VCaP (cell line): ENCODE data around the gene SFTPB.
A peak's percentile ranks its signal among the peaks of the same experiment; 100 is the strongest.
"Not testable (repeated sequence)": the region's sequence is repeated elsewhere in the genome, so short reads cannot be mapped to it uniquely, and the experiment has no call there.

ENCODE experiments used
- H3K27ac ChIP-seq: fragments of 450-650 bp; 2 replicates; pipeline ENCODE4 v1.5.1; 2017
- CTCF ChIP-seq: fragments of 450-650 bp; conservative IDR thresholded peaks from 2 replicates; pipeline ENCODE4 v1.5.1; 2017; ENCODE audit warnings: mild to moderate bottlenecking, moderate library complexity

Gene SFTPB

DNA sequence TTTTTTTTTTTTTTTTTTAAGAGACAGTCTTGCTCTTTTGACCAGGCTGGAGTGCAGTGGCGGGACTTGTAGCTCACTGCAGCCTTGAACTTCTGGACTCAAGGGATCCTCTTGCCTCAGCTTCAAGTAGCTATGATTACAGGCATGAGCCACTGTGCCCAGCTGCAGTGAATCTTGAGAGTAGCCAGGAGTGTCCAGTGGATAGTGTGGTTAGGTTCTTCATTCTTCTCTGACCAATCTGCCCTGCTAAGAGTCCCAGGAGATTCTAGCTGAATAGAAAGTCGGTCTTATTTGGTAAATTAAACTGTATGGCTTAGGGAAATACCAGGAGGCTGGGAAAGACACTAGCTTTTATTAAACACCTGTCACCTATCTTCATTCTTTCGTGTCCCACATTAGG, 36.7 kb downstream of the SFTPB start:
- no peak for TF ChIP-seq CTCF
- H3K27ac ChIP-seq = no peak overlapping the region

DNA sequence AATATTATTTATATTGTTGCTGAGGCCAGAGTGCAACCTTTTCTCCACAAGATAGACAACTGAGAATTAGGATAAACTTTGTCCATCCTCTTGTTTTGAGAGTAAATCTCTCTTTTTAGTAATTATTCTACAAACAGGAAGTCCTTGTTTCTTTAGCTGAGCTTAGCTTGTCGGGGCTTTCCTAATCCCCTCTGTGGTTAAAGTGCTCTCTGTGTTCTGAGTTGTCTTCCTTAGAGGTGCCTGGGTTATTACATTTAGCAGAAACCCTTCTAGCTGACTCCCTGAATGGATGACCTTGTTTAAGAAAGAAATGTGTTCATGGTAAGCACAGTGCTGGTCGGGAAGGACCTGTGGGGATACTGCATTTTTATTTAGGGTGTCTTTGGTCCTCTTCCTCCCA, 39.3 kb downstream of the SFTPB start:
- TF ChIP-seq CTCF = no peak
- H3K27ac ChIP-seq = no peak overlapping the region

DNA sequence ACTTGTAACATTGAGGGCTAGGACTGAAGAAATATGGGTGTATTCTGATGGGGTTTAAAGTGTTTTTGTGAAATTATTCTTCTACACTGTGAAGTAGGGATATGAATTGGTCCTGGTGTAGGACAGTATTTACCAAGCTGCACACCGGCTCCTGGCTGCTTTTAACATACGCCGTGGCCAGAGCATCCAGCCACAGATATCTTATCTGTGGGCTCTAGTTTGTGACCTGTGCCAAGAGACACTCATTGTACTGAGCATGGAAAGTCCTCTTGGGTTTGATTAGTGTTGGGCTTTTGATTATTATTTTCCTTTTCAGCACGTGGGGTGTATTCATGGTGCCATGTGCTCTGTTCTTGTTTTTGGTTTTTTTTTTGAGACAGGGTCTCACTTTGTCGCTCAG, 44.0 kb downstream of the SFTPB start:
- no peak for TF ChIP-seq CTCF
- H3K27ac ChIP-seq = no peak overlapping the region

DNA sequence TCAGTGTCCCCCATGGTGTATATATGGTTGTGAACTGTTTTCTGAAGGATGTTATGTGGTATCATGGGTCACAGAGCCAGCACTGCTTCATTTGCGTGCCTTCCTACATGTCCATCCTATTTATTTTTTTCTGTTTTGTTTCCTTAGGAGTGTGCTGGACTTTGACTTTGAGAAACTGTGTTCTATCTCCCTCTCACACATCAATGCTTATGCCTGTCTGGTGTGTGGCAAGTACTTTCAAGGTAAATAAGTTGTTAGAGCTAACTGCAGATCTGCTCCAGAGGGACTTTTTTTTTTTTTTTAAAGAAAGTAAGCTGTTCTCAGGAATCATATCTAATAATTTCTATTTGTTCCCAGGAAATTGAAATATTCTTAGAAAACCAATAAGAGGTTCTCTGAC, 46.7 kb downstream of the SFTPB start:
- no peak overlapping the region for H3K27ac ChIP-seq
- TF ChIP-seq CTCF = no peak

- TF ChIP-seq CTCF = no peak
- H3K27ac ChIP-seq = no peak overlapping the region
Measured at GRCh38 chr2:85619617-85620016, 48.4 kb downstream of the SFTPB start.

- not testable (repeated sequence) for H3K27ac ChIP-seq
Measured at GRCh38 chr2:85617723-85618122, 50.3 kb downstream of the SFTPB start.

- no peak for TF ChIP-seq CTCF
- H3K27ac ChIP-seq = peak overlapping the region; percentile 74
Measured at GRCh38 chr2:85615413-85615728, 52.6 kb downstream of the SFTPB start.

DNA sequence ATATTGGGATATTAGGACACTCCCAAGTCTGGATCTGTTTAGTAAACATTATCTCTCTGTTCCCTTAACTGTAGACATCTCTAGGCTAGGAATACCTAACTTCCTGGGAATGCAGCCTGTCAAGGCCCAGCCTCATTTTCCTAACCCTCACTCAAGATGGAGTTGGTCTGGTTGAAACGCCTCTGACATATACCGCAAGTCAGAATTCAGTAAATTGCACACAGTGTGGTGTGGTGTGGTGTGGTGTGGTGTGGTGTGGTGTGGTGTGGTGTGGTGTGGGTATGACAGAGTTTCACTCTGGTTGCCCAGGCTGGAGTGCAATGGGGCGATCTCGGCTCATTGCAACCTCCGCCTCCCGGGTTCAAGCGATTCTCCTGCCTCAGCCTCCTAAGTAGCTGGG, 53.2 kb downstream of the SFTPB start:
- H3K27ac ChIP-seq = not testable (repeated sequence)

DNA sequence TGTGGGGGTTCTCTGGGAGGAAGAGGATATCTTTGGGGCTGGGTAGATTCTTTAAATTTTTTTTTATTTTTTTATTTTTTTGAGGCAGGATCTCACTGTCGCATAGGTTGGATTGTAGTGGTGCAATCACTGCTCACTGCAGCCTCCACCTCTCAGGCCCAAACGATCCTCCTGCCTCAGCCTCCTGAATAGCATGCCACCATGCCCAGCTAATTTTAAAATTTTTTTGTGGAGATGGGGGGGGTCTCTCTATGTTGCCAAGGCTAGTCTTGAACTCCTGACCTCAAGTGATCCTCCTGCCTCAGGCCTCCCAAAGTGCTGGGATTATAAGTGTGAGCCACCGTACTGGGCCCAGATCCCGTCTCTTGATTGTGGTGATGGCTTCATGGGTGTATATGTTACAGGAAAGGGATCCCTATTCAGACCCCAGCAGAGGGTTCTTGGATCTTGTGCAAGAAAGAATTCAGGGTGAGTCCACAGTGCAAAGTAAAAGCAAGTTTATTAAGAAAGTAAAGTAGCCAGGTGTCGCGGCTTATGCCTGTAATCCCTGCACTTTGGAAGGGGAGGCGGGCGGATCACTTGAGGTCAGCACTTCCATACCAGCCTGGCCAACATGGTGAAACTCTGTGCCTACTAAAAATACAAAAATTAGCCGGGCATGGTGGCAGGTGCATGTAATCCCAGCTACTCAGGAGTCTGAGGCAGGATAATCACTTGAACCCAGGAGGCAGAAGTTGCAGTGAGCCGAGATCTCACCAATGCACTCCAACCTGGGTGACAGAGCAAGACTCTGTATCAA, 54.1 kb downstream of the SFTPB start:
- no peak for TF ChIP-seq CTCF
- no peak overlapping the region for H3K27ac ChIP-seq
